Neutrophil (primary cell): ENCODE results near the gene RIF1.

Source experiments
- H3K27ac ChIP-seq: fragments of 200-600 bp; sonication (generic); 2 replicates; pipeline ENCODE4 v1.5.1; 2016; ENCODE audit warnings: mild to moderate bottlenecking, moderate library complexity
- H3K27me3 ChIP-seq: fragments of 200-600 bp; sonication (generic); 2 replicates; pipeline ENCODE4 v1.6.0; 2016; ENCODE audit warnings: mild to moderate bottlenecking
- H3K36me3 ChIP-seq: fragments of 200-600 bp; sonication (generic); 2 replicates; pipeline ENCODE4 v1.5.1; 2017
- H3K4me1 ChIP-seq, 2 experiments: fragments of 200-600 bp in 1 of 2; sonication (generic) in 1 of 2; 1 replicate in 1 of 2; 2 replicates in 1 of 2; pipeline versions ENCODE4 v1.5.1 to v1.6.1; 2013 to 2016; ENCODE audit warnings: low read depth in 1 of 2, low read length in 1 of 2, mild to moderate bottlenecking in 1 of 2, moderate library complexity in 1 of 2; ENCODE audit not compliant: control insufficient read depth in 1 of 2, insufficient read depth in 1 of 2
- H3K4me3 ChIP-seq, 2 experiments: fragments of 200-600 bp in 1 of 2; sonication (generic) in 1 of 2; 1 replicate in 1 of 2; 2 replicates in 1 of 2; pipeline ENCODE4 v1.5.1; 2013 to 2016; ENCODE audit warnings: low read depth in 1 of 2, low read length in 1 of 2, mild to moderate bottlenecking in 1 of 2, moderate library complexity in 1 of 2
- H3K9me3 ChIP-seq: fragments of 200-600 bp; sonication (generic); 2 replicates; pipeline ENCODE4 v1.5.1; 2016
- CTCF ChIP-seq: fragments of 200-600 bp; sonication (generic); IDR thresholded peaks from 2 replicates; pipeline ENCODE4 v1.5.1; 2016; ENCODE audit warnings: antibody characterized with exemption

Gene RIF1

GRCh38 chr2:151459358-151459757, 49.7 kb downstream of the RIF1 start:
- no peak for TF ChIP-seq CTCF
- Histone ChIP-seq H3K9me3 (no peaks in the 10 kb centered on the region), H3K4me3 (no peak overlapping the region), H3K4me1 (no peaks in the 10 kb centered on the region), H3K36me3 (peaks cover 92% of the 10 kb centered on the region), H3K27ac (no peak overlapping the region), H3K27me3 (no peaks in the 10 kb centered on the region)

GRCh38 chr2:151465771-151466170, 56.1 kb downstream of the RIF1 start:
- Histone ChIP-seq H3K27me3 (no peaks in the 10 kb centered on the region), H3K4me3 (no peak overlapping the region), H3K27ac (no peak overlapping the region), H3K4me1 (no peaks in the 10 kb centered on the region), H3K9me3 (no peaks in the 10 kb centered on the region), H3K36me3 (peaks cover 85% of the 10 kb centered on the region)
- TF ChIP-seq CTCF, result no peak

DNA sequence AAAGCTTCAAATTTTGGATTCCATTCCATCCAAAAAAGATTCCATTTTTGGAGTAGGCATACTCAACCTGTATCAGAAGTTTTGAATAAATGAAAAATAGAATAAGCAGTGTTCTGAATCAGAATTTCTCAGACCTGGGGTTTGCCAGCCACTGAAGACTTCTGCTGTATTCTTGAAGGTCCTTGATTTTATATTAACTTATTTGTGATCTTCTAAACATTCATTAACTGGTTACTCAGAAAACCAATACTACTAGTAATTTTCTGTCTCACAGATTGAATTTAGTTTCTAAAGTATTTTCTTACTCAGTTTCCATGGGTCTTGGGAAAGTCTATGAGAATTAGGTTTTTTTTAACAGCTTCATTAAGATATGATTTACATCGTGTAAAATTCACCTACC, 60.9 kb downstream of the RIF1 start:
- Histone ChIP-seq H3K27ac (no peak overlapping the region), H3K36me3 (peaks cover 53% of the 10 kb centered on the region), H3K4me1 (peaks cover 20 to 29% of the 10 kb centered on the region in 2 experiments), H3K9me3 (no peaks in the 10 kb centered on the region), H3K27me3 (no peaks in the 10 kb centered on the region), H3K4me3 (no peak overlapping the region)
- no peak for TF ChIP-seq CTCF

- H3K36me3 ChIP-seq, result peaks cover 33% of the 10 kb centered on the region
- H3K27ac ChIP-seq, result no peak overlapping the region
- no peak overlapping the region for H3K4me3 ChIP-seq
- no peaks in the 10 kb centered on the region for H3K9me3 ChIP-seq
- H3K4me1 ChIP-seq, result peaks cover 26 to 34% of the 10 kb centered on the region in 2 experiments
- no peak for TF ChIP-seq CTCF
- no peaks in the 10 kb centered on the region for H3K27me3 ChIP-seq
Observed at GRCh38 chr2:151472966-151473365, 63.3 kb downstream of the RIF1 start.

- H3K36me3 ChIP-seq, result peaks cover 12% of the 10 kb centered on the region
Observed at GRCh38 chr2:151475071-151475470, 65.4 kb downstream of the RIF1 start.

More at GRCh38 chr2:151475071-151475470, 65.4 kb downstream of the RIF1 start:
- Histone ChIP-seq H3K4me1 (peaks cover 26 to 34% of the 10 kb centered on the region in 2 experiments), H3K4me3 (no peak overlapping the region), H3K27me3 (no peaks in the 10 kb centered on the region), H3K9me3 (no peaks in the 10 kb centered on the region), H3K27ac (peak overlapping the region; percentile 66)
- no peak for TF ChIP-seq CTCF
